Measurements from ENCODE around the gene CD38.
A peak's percentile ranks its signal among the peaks of the same experiment; 100 is the strongest.

CD38 gene

GRCh38 chr4:15805583-15806517, 27.7 kb downstream of the CD38 start:
- no peak overlapping the region for H3K9ac ChIP-seq
- H3K79me2 ChIP-seq = no peaks in the 10 kb centered on the region
- TF ChIP-seq CTCF (IDR thresholded peaks at IDR 0.05) = peak; percentile 51
- no peaks in the 10 kb centered on the region for H3K36me3 ChIP-seq (ENCODE audit: control insufficient read depth, insufficient read depth, low read length)
- no peaks in the 10 kb centered on the region for H3K27me3 ChIP-seq (ENCODE audit: control insufficient read depth, insufficient read depth, low read length)
- no peaks in the 10 kb centered on the region for H3K9me3 ChIP-seq (ENCODE audit: control insufficient read depth, low read length)
- H3K4me2 ChIP-seq (ENCODE audit: low read length) = no peak overlapping the region
- H3K27ac ChIP-seq = no peak overlapping the region
- no peaks in the 10 kb centered on the region for H3K4me1 ChIP-seq
- no peak overlapping the region for H2AFZ ChIP-seq
- H3K4me3 ChIP-seq (ENCODE audit: low read depth, low read length) = no peak overlapping the region

- H3K9me3 ChIP-seq (ENCODE audit: control insufficient read depth, low read length) = no peaks in the 10 kb centered on the region
- H3K27ac ChIP-seq = no peak overlapping the region
- no peaks in the 10 kb centered on the region for H3K4me1 ChIP-seq
- H3K79me2 ChIP-seq = no peaks in the 10 kb centered on the region
- no peaks in the 10 kb centered on the region for H3K27me3 ChIP-seq (ENCODE audit: control insufficient read depth, insufficient read depth, low read length)
- H3K9ac ChIP-seq = no peak overlapping the region
- no peak overlapping the region for H3K4me3 ChIP-seq (ENCODE audit: low read depth, low read length)
- no peaks in the 10 kb centered on the region for H3K36me3 ChIP-seq (ENCODE audit: control insufficient read depth, insufficient read depth, low read length)
- no peak overlapping the region for H3K4me2 ChIP-seq (ENCODE audit: low read length)
- TF ChIP-seq CTCF (IDR thresholded peaks at IDR 0.05) = no peak
- no peak overlapping the region for H2AFZ ChIP-seq
Observed at GRCh38 chr4:15809058-15809457, 30.9 kb downstream of the CD38 start.

GRCh38 chr4:15809466-15809865, 31.3 kb downstream of the CD38 start:
- no peak for TF ChIP-seq CTCF (IDR thresholded peaks at IDR 0.05)
- H2AFZ ChIP-seq = no peak overlapping the region
- H3K27me3 ChIP-seq (ENCODE audit: control insufficient read depth, insufficient read depth, low read length) = no peaks in the 10 kb centered on the region
- H3K4me3 ChIP-seq (ENCODE audit: low read depth, low read length) = no peak overlapping the region
- H3K27ac ChIP-seq = no peak overlapping the region
- H3K4me2 ChIP-seq (ENCODE audit: low read length) = no peak overlapping the region
- H3K36me3 ChIP-seq (ENCODE audit: control insufficient read depth, insufficient read depth, low read length) = no peaks in the 10 kb centered on the region
- no peak overlapping the region for H3K9ac ChIP-seq
- H3K9me3 ChIP-seq (ENCODE audit: control insufficient read depth, low read length) = no peaks in the 10 kb centered on the region
- H3K79me2 ChIP-seq = no peaks in the 10 kb centered on the region
- no peaks in the 10 kb centered on the region for H3K4me1 ChIP-seq

GRCh38 chr4:15811703-15812337, 33.7 kb downstream of the CD38 start:
- Histone ChIP-seq H3K4me2 (ENCODE audit: low read length) (no peak overlapping the region), H3K27ac (no peak overlapping the region), H3K4me1 (no peaks in the 10 kb centered on the region), H3K79me2 (no peaks in the 10 kb centered on the region), H3K4me3 (ENCODE audit: low read depth, low read length) (no peak overlapping the region), H3K9me3 (ENCODE audit: control insufficient read depth, low read length) (no peaks in the 10 kb centered on the region), H3K27me3 (ENCODE audit: control insufficient read depth, insufficient read depth, low read length) (no peaks in the 10 kb centered on the region), H3K36me3 (ENCODE audit: control insufficient read depth, insufficient read depth, low read length) (no peaks in the 10 kb centered on the region), H3K9ac (no peak overlapping the region), H2AFZ (no peak overlapping the region)
- no peak for TF ChIP-seq CTCF (IDR thresholded peaks at IDR 0.05)

Data from parathyroid adenoma (tissue), 2 donors.